GM18873 (cell line): ENCODE data around the gene MITF.

Source experiments
- ATAC-seq: cut with Tn5 transposase; IDR thresholded peaks from one replicate; pipeline ENCODE4 v1.9.1; 2021; ENCODE audit warnings: mild to moderate bottlenecking, moderate library complexity, moderate number of reproducible peaks; ENCODE audit not compliant: unreplicated experiment, low FRiP score

Gene MITF

GRCh38 chr3:69725994-69726571 lies 13.2 kb upstream of the MITF start:
- no peak for ATAC-seq

GRCh38 chr3:69729147-69729919 lies 9.9 kb upstream of the MITF start:
- no peak for ATAC-seq

GRCh38 chr3:69731080-69731479 lies 8.2 kb upstream of the MITF start:
- ATAC-seq, result no peak

GRCh38 chr3:69735893-69736292 lies 3.4 kb upstream of the MITF start:
- ATAC-seq, result no peak

GRCh38 chr3:69737392-69737791 lies 1.9 kb upstream of the MITF start:
- no peak for ATAC-seq

GRCh38 chr3:69738315-69738714 lies 949 bp upstream of the MITF start:
- no peak for ATAC-seq

- no peak for ATAC-seq
These were observed 433 bp upstream of the MITF start for GRCh38 chr3:69738859-69739203.

GRCh38 chr3:69740103-69741021 lies 1.1 kb downstream of the MITF start:
- no peak for ATAC-seq

GRCh38 chr3:69741032-69741767 lies 1.9 kb downstream of the MITF start:
- no peak for ATAC-seq

GRCh38 chr3:69742391-69742790 lies 3.1 kb downstream of the MITF start:
- ATAC-seq, result no peak

- no peak for ATAC-seq
These were observed 5.0 kb downstream of the MITF start for GRCh38 chr3:69743975-69744906.

- no peak for ATAC-seq
These were observed 6.2 kb downstream of the MITF start for GRCh38 chr3:69745505-69745904.

- no peak for ATAC-seq
These were observed 6.9 kb downstream of the MITF start for GRCh38 chr3:69746119-69746518.

- no peak for ATAC-seq
These were observed 8.4 kb downstream of the MITF start for GRCh38 chr3:69747511-69748258.

GRCh38 chr3:69748503-69748902 lies 9.2 kb downstream of the MITF start:
- no peak for ATAC-seq

GRCh38 chr3:69749461-69749860 lies 10.2 kb downstream of the MITF start:
- ATAC-seq, result no peak

GRCh38 chr3:69750549-69750948 lies 11.3 kb downstream of the MITF start:
- ATAC-seq, result no peak

GRCh38 chr3:69751074-69751476 lies 11.8 kb downstream of the MITF start:
- ATAC-seq, result no peak

- no peak for ATAC-seq
These were observed 13.0 kb downstream of the MITF start for GRCh38 chr3:69752241-69752640.
